B cell (primary cell): Measurements from ENCODE around the gene WDR5. TPM values are rescaled to one million over a fixed set of nuclear protein-coding genes. Genes with fewer than 3 reads are reported as not detected.

Source experiments
- ATAC-seq: fragments of 200-7000 bp; cut with Tn5 transposase; one replicate; pipeline ENCODE4 v1.10.0; 2021; ENCODE audit warnings: low read depth, mild to moderate bottlenecking, moderate number of reproducible peaks, moderate library complexity
- CTCF ChIA-PET: fragments of 350-600 bp; sonication (Branson Sonifier 250); formaldehyde crosslinking; loops from one replicate; lab custom pipeline; 2021; ENCODE audit warnings: antibody characterized with exemption, inconsistent platforms; lab: Charles Lee
- POLR2A ChIA-PET: fragments of 350-600 bp; sonication (Branson Sonifier 250); formaldehyde crosslinking; loops from one replicate; lab custom pipeline; 2021; ENCODE audit warnings: antibody characterized with exemption; lab: Charles Lee
- DNase-seq: peaks from one replicate; pipeline ENCODE4 v3.0.0; 2013
- H2AFZ ChIP-seq: 2 replicates; pipeline ENCODE4 v1.6.1; 2012; ENCODE audit warnings: mild to moderate bottlenecking, low read depth, low read length; ENCODE audit not compliant: insufficient read depth, poor library complexity, severe bottlenecking
- H3K27ac ChIP-seq, 2 donors: 1 replicate in 1 of 2; 2 replicates in 1 of 2; pipeline ENCODE4 v1.5.1; 2012 to 2013; ENCODE audit warnings: low read length in 2 of 2, mild to moderate bottlenecking in 2 of 2, moderate library complexity in 1 of 2
- H3K27me3 ChIP-seq, 4 experiments: fragments of 200-600 bp in 1 of 4; sonication (generic) in 1 of 4; replicated peaks in 1 of 4; 1 replicate in 2 of 4; 2 replicates in 2 of 4; pipeline versions ENCODE4 v1.6.1 to v1.7.0; 2013 to 2016; ENCODE audit warnings: low read length in 3 of 4, mild to moderate bottlenecking in 2 of 4, mixed read lengths in 1 of 4, moderate library complexity in 1 of 4; ENCODE audit not compliant: insufficient read depth in 4 of 4, control insufficient read depth in 3 of 4; ENCODE audit errors: control extremely low read depth in 1 of 4
- H3K36me3 ChIP-seq, 2 experiments: replicated peaks in 1 of 2; 1 replicate in 1 of 2; 2 replicates in 1 of 2; pipeline versions ENCODE4 v1.6.1 to v1.7.1; 2013; ENCODE audit warnings: low read length in 1 of 2; ENCODE audit not compliant: insufficient read depth in 2 of 2, control insufficient read depth in 1 of 2; ENCODE audit errors: control extremely low read depth in 1 of 2, extremely low read depth in 1 of 2
- H3K4me1 ChIP-seq, 2 donors: fragments of 200-600 bp in 1 of 2; sonication (generic) in 1 of 2; 1 replicate in 1 of 2; 2 replicates in 1 of 2; pipeline versions ENCODE4 v1.5.1 to v1.6.1; 2013 to 2017; ENCODE audit warnings: low read length in 2 of 2; ENCODE audit not compliant: control insufficient read depth in 2 of 2, insufficient read depth in 2 of 2
- H3K4me2 ChIP-seq: replicated peaks from 2 replicates; pipeline ENCODE3; 2012; ENCODE audit warnings: mild to moderate bottlenecking, low read depth, low read length; ENCODE audit not compliant: poor library complexity, severe bottlenecking
- H3K4me3 ChIP-seq, 5 experiments: fragments of 200-600 bp in 1 of 5; sonication (generic) in 1 of 5; 1 replicate in 3 of 5; 2 replicates in 2 of 5; pipeline versions ENCODE4 v1.5.1 to v1.7.0; 2011 to 2016; ENCODE audit warnings: low read length in 4 of 5, mild to moderate bottlenecking in 4 of 5, low read depth in 2 of 5, control low read depth in 1 of 5, moderate library complexity in 1 of 5; ENCODE audit not compliant: insufficient read depth in 1 of 5; ENCODE audit errors: control extremely low read depth in 1 of 5, extremely low read depth in 1 of 5
- H3K79me2 ChIP-seq: fragments of 200-600 bp; sonication (generic); one replicate; pipeline ENCODE4 v1.6.0; 2016; ENCODE audit warnings: low read length; ENCODE audit not compliant: control insufficient read depth, insufficient read depth
- H3K9ac ChIP-seq: fragments of 200-600 bp; sonication (generic); 2 replicates; pipeline ENCODE4 v1.6.1; 2017; ENCODE audit warnings: mild to moderate bottlenecking, low read length, moderate library complexity
- H3K9me3 ChIP-seq, 3 donors: one replicate each; pipeline versions ENCODE4 v1.6.1 to v1.7.1; 2013; ENCODE audit warnings: low read length in 2 of 3; ENCODE audit not compliant: control insufficient read depth in 2 of 3, insufficient read depth in 1 of 3; ENCODE audit errors: control extremely low read depth in 1 of 3
- H4K20me1 ChIP-seq: 2 replicates; pipeline ENCODE4 v1.6.0; 2012; ENCODE audit warnings: mild to moderate bottlenecking, low read length; ENCODE audit not compliant: insufficient read depth, control insufficient read depth, poor library complexity, severe bottlenecking
- H3K27ac Mint-ChIP-seq: one replicate; pipeline ENCODE4 v1.8.0; 2021; ENCODE audit warnings: mixed read lengths
- H3K27me3 Mint-ChIP-seq: one replicate; pipeline ENCODE4 v1.8.0; 2021; ENCODE audit warnings: mixed read lengths
- H3K4me1 Mint-ChIP-seq: one replicate; pipeline ENCODE4 v1.8.0; 2021; ENCODE audit warnings: mixed read lengths
- H3K4me3 Mint-ChIP-seq: one replicate; pipeline ENCODE4 v1.8.0; 2021; ENCODE audit warnings: mixed read lengths
- H3K9me3 Mint-ChIP-seq: one replicate; pipeline ENCODE4 v1.8.0; 2022; ENCODE audit warnings: mixed read lengths; ENCODE audit not compliant: insufficient read depth
- EZH2 ChIP-seq: IDR thresholded peaks from 2 replicates; pipeline ENCODE4 v1.6.1; 2012; ENCODE audit warnings: borderline replicate concordance, low read depth, mild to moderate bottlenecking, moderate library complexity, low read length; ENCODE audit not compliant: insufficient read depth, poor library complexity, severe bottlenecking
- WGBS: methylation state at CpG from one replicate; pipeline ENCODE4 v1.1.5; 2013; ENCODE audit warnings: missing lambda C conversion rate; ENCODE audit not compliant: insufficient coverage; 5-methylcytosine and 5-hydroxymethylcytosine counted together
- intact Hi-C: fragments of 100-400 bp; cut with micrococcal nuclease; formaldehyde crosslinking; loops from one replicate; pipeline ENCODE4 v1.10.0; 2022
- polyA plus RNA-seq: library from polyadenylated mRNA; depleted of rRNA; stranded (reverse); fragments of >200 nt; gene quantifications from 2 replicates; pipeline ENCODE4 v1.2.3, GENCODE V29; 2012
- total RNA-seq, 2 donors: library from RNA; stranded (reverse); fragments of 120-200 nt in 1 of 2; gene quantifications; 1 replicate in 1 of 2; 2 replicates in 1 of 2; pipeline versions ENCODE4 v1.2.3 to v1.2.4, GENCODE V29; 2013 to 2022
- TF ChIP-seq, protein P1 (sequence below): fragments of 200-600 bp; IDR thresholded peaks from one replicate; pipeline ENCODE4 v1.8.0; 2022; ENCODE audit warnings: antibody characterized with exemption, mild to moderate bottlenecking

WDR5 gene
- total and polyA plus RNA-seq, 2 donors (not counting 1 experiment from before 2014, with no cell fraction given) = 18.0 to 23.8 TPM

- H3K4me2 ChIP-seq = no peak overlapping the region
- POLR2A ChIA-PET = no interaction called here
- H3K9me3 Mint-ChIP-seq = no peaks in the 10 kb centered on the region
- H3K27ac Mint-ChIP-seq = no peak overlapping the region
- intact Hi-C loops = loop anchor here (5.0 kb wide), 1 partner anchor 70 kb away; no protein-coding TSS in a partner anchor
- no peak overlapping the region for H3K9ac ChIP-seq
- H3K27me3 ChIP-seq = peaks cover 0 to 1% (median under 1%) of the 10 kb centered on the region in 4 experiments
- H3K4me3 ChIP-seq = no peak overlapping the region
- CTCF ChIA-PET = interaction anchor here (1.1 to 5.9 kb wide), 6 partner anchors 7 to 571 kb away, joined by 3 to 94 read pairs (median 9); no protein-coding TSS in a partner anchor
- H3K9me3 ChIP-seq = peaks cover 0 to 7% (median 2%) of the 10 kb centered on the region in 3 donors
- peaks cover 20% of the 10 kb centered on the region for H3K4me1 Mint-ChIP-seq
- TF ChIP-seq EZH2 = no peak
- TF ChIP-seq, protein P1, sequence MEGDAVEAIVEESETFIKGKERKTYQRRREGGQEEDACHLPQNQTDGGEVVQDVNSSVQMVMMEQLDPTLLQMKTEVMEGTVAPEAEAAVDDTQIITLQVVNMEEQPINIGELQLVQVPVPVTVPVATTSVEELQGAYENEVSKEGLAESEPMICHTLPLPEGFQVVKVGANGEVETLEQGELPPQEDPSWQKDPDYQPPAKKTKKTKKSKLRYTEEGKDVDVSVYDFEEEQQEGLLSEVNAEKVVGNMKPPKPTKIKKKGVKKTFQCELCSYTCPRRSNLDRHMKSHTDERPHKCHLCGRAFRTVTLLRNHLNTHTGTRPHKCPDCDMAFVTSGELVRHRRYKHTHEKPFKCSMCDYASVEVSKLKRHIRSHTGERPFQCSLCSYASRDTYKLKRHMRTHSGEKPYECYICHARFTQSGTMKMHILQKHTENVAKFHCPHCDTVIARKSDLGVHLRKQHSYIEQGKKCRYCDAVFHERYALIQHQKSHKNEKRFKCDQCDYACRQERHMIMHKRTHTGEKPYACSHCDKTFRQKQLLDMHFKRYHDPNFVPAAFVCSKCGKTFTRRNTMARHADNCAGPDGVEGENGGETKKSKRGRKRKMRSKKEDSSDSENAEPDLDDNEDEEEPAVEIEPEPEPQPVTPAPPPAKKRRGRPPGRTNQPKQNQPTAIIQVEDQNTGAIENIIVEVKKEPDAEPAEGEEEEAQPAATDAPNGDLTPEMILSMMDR = no peak
- no peak overlapping the region for H3K4me3 Mint-ChIP-seq
- H4K20me1 ChIP-seq = no peaks in the 10 kb centered on the region
- no peaks in the 10 kb centered on the region for H3K36me3 ChIP-seq
- no peaks in the 10 kb centered on the region for H3K27me3 Mint-ChIP-seq
- no peak for DNase-seq
- no peak for ATAC-seq
- WGBS = 90% methylated on average over 25 of the region's 31 CpGs
- H3K27ac ChIP-seq = no peak overlapping the region
- H2AFZ ChIP-seq = no peak overlapping the region
- H3K79me2 ChIP-seq = peaks cover 3% of the 10 kb centered on the region
- peaks cover 17 to 23% of the 10 kb centered on the region in 2 donors for H3K4me1 ChIP-seq
Measured at GRCh38 chr9:134172198-134173126, 36.6 kb downstream of the WDR5 start.
